Measurements from ENCODE around the gene IGLL5. TPM values are rescaled to one million over a fixed set of nuclear protein-coding genes. Genes with fewer than 3 reads are reported as not detected.

IGLL5 gene
- total and polyA plus RNA-seq, 9 of the 15 experiments (the other 6 are each of a cell fraction or from before 2014, with no cell fraction given): not detected

GRCh38 chr22:22928666-22929380 lies 41.2 kb downstream of the IGLL5 start (continued):
- peak in 2 of 3 experiments; percentile 2 to 13; a peak in 2 of 6 replicates for TF ChIP-seq CTCF (IDR thresholded peaks at IDR 0.05 in 2 of 3, conservative IDR thresholded peaks at IDR 0.05 in 1 of 3; ENCODE audit: insufficient read depth in 2 of 3, low read depth in 1 of 3, low read length in 3 of 3)

- Histone ChIP-seq H3K4me3 (no peak overlapping the region), H3K4me2 (ENCODE audit: insufficient read depth, low read length) (0 out of 2 replicates have a peak overlapping the region, but pooled peaks have one; percentile 11), H3K27me3 (ENCODE audit: control insufficient read depth in 2 of 2, insufficient read depth in 2 of 2, low read length in 2 of 2) (peaks cover 8 to 43% of the 10 kb centered on the region in 2 experiments; a peak in 3 of 5 replicates), H2AFZ (ENCODE audit: low read depth, low read length) (peak overlapping the region; percentile 23; the same call in 1 of the 2 replicates), H3K9me3 (replicated peaks; ENCODE audit: control insufficient read depth, insufficient read depth, low read depth, low read length) (no peaks in the 10 kb centered on the region), H3K27ac (ENCODE audit: extremely low read depth, low read depth, low read length) (no peak overlapping the region; the same call in 2 of the 3 replicates), H3K4me1 (replicated peaks in 1 of 2; ENCODE audit: control insufficient read depth in 2 of 2, insufficient read depth in 2 of 2, low read length in 2 of 2) (peaks cover 16 to 18% of the 10 kb centered on the region in 2 experiments), H3K79me2 (ENCODE audit: control insufficient read depth, insufficient read depth, low read length) (no peaks in the 10 kb centered on the region), H3K36me3 (ENCODE audit: control insufficient read depth, insufficient read depth, low read length) (no peaks in the 10 kb centered on the region), H4K20me1 (replicated peaks; ENCODE audit: control insufficient read depth, insufficient read depth, low read length) (peaks cover 87% of the 10 kb centered on the region), H3K9me1 (ENCODE audit: control insufficient read depth, insufficient read depth, low read length) (peaks cover 27% of the 10 kb centered on the region), H3K9ac (ENCODE audit: insufficient read depth in 1 of 2, low read depth in 2 of 2, low read length in 2 of 2) (peak overlapping the region in 1 of 2 experiments; percentile 21; a peak in 2 of 4 replicates)
- intact Hi-C loops (cut with micrococcal nuclease) (no loop called here), in situ Hi-C loops (cut with MboI) (loop anchor here (25.0 kb wide), 1 partner anchor 1333 kb away; the partner anchor contains the start of gene SPECC1L)
- peak; percentile 4 for ATAC-seq
- 8% methylated on average over 16 of the region's 16 CpGs for WGBS (ENCODE audit: insufficient coverage, low coverage, missing lambda C conversion rate)
- peak; percentile 57 to 65 (median 62) for DNase-seq (ENCODE audit: extremely low read depth in 1 of 4, low spot score in 3 of 4)
- BruUV-seq (replicated peaks): no TSS peak
- peak; percentile 65 for FAIRE-seq
- CTCF ChIA-PET (ENCODE audit: low intra/inter-chr PET ratio): interaction anchor here (1.0 kb wide), 2 partner anchors 23 to 219 kb away, joined by 3 to 4 read pairs; no protein-coding TSS in a partner anchor
- POLR2A ChIA-PET: interaction anchor here (0.6 to 6.9 kb wide), 19 partner anchors 9 to 536 kb away, joined by 3 to 74 read pairs (median 4); no protein-coding TSS in a partner anchor
- peak; percentile 53 for TF ChIP-seq MAFF (IDR thresholded peaks at IDR 0.05; ENCODE audit: low read length)
- TF ChIP-seq MEF2D (tag; conservative IDR thresholded peaks at IDR 0.05; ENCODE audit: low read depth): no peak
- TF ChIP-seq MCM3 (IDR thresholded peaks at IDR 0.05): peak; percentile 16; the same call in 1 of the 2 replicates
- TF ChIP-seq OTX1 (CRISPR knock-in tag; IDR thresholded peaks at IDR 0.05): no peak
- no peak for TF ChIP-seq BMI1 (IDR thresholded peaks at IDR 0.05; ENCODE audit: low read length)
- no peak for TF ChIP-seq ZNF324 (CRISPR knock-in tag; IDR thresholded peaks at IDR 0.05)
- no peak for TF ChIP-seq DLX4 (CRISPR knock-in tag; IDR thresholded peaks at IDR 0.05)
- TF ChIP-seq HOMEZ (CRISPR knock-in tag; IDR thresholded peaks at IDR 0.05): no peak
- no peak for TF ChIP-seq ASH1L (IDR thresholded peaks at IDR 0.05; ENCODE audit: borderline replicate concordance, low read depth, partially characterized antibody)
- peak; percentile 51 for TF ChIP-seq ZBTB7A (IDR thresholded peaks at IDR 0.05; ENCODE audit: borderline replicate concordance, control insufficient read depth, low read depth, low read length)
- no peak for TF ChIP-seq NBN (IDR thresholded peaks at IDR 0.05; ENCODE audit: low read depth)
- no peak for TF ChIP-seq TAF15 (IDR thresholded peaks at IDR 0.05; ENCODE audit: low read depth, low read length)
- TF ChIP-seq CCAR2 (IDR thresholded peaks at IDR 0.05; ENCODE audit: low read depth, low read length): no peak
These were observed 42.0 kb downstream of the IGLL5 start for GRCh38 chr22:22929381-22930221.

All from K562 (cell line).